ENCODE data around the gene CHRNA4. TPM values are rescaled to one million over a fixed set of nuclear protein-coding genes. Genes with fewer than 3 reads are reported as not detected.

Gene CHRNA4
- total and polyA plus RNA-seq, 2 of the 13 experiments (the other 11 are each of a cell fraction or from before 2014, with no cell fraction given): not detected

DNA sequence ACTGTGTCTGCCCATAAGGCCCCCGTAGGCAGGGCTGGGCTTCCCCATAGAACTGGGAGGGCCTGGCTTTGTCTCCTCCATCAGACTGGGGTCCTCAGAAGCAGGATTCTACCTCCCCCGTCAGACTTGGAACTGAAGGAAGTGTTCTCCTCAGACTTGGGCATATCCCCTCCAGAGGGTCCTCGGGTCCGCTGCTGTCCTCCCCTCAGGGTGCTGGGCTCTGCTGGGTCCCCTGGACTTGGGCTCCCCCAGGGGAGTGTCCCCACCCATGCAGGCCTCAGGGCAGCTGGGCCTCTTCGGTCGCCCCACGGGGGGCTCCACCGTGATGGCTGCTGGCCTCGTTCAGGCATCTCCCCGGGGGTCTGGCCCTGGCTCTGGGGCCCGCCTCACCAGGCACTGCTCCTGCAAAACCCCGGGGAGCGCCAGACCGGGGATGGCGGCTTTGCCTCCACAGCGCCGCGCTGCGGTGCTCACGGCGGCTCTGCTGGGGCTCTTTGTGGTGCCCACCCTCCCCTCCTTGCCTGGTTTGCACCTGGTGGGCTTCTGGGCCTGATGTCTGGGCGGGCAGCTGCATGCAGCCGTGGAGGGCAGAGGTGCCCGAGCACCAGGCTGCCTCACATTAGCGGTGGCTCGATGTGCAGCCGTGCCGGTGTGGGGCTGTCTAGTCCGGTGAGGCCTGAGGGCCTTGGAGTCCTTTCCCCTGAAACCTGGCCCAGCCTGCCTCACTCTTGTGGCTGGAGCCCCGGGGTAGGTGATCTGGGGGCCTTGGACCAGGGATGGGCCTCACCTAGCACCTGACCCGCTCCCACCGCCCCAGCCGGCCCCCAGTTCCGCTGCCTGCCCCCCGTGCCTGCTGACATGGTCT is 54.2 kb downstream of the CHRNA4 start:
- H3K27me3 ChIP-seq (ENCODE audit: control insufficient read depth in 1 of 2, insufficient read depth in 2 of 2, low read length in 2 of 2): peaks cover 21 to 60% of the 10 kb centered on the region in 2 experiments
- H3K9ac ChIP-seq (ENCODE audit: insufficient read depth, low read depth, low read length): no peak overlapping the region
- no peak; the same call in 2 of the 3 replicates for ATAC-seq
- intact Hi-C loops (cut with micrococcal nuclease; ENCODE audit: unreplicated experiment): no loop called here
- no peaks in the 10 kb centered on the region for H3K36me3 ChIP-seq (replicated peaks in 1 of 2; ENCODE audit: control insufficient read depth in 1 of 2, insufficient read depth in 2 of 2, low read length in 2 of 2)
- FAIRE-seq: no peak
- no peak overlapping the region for H3K4me2 ChIP-seq (ENCODE audit: low read depth, low read length)
- TF ChIP-seq, protein P1, sequence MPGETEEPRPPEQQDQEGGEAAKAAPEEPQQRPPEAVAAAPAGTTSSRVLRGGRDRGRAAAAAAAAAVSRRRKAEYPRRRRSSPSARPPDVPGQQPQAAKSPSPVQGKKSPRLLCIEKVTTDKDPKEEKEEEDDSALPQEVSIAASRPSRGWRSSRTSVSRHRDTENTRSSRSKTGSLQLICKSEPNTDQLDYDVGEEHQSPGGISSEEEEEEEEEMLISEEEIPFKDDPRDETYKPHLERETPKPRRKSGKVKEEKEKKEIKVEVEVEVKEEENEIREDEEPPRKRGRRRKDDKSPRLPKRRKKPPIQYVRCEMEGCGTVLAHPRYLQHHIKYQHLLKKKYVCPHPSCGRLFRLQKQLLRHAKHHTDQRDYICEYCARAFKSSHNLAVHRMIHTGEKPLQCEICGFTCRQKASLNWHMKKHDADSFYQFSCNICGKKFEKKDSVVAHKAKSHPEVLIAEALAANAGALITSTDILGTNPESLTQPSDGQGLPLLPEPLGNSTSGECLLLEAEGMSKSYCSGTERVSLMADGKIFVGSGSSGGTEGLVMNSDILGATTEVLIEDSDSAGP (CRISPR knock-in tag; IDR thresholded peaks at IDR 0.05; ENCODE audit: borderline replicate concordance): 0 out of 2 replicates have a peak, but pooled peaks have one; percentile 35
- no peak for TF ChIP-seq HOXD1 (CRISPR knock-in tag; IDR thresholded peaks at IDR 0.05)
- TF ChIP-seq ZSCAN22 (CRISPR knock-in tag; IDR thresholded peaks at IDR 0.05): peak; percentile 94
- no peak overlapping the region for H3K27ac ChIP-seq (ENCODE audit: extremely low read length, insufficient read depth, low read length)
- whole genome bisulfite sequencing (ENCODE audit: low lambda C conversion rate): 23% methylated on average over 12 of the region's 35 CpGs
- no peaks in the 10 kb centered on the region for H3K4me1 ChIP-seq (ENCODE audit: insufficient read depth, low read length)
- no peak overlapping the region for H2AFZ ChIP-seq (ENCODE audit: low read length)
- POLR2A ChIA-PET: no interaction called here
- CTCF ChIA-PET (ENCODE audit: low intra/inter-chr PET ratio, low total read pairs): interaction anchor here (2.0 kb wide), 1 partner anchor 75 kb away, joined by 6 read pairs; no protein-coding TSS in a partner anchor
- peaks cover 14% of the 10 kb centered on the region; the same call in 1 of the 2 replicates for H4K20me1 ChIP-seq (ENCODE audit: insufficient read depth, low read length)
- no peaks in the 10 kb centered on the region for H3K79me2 ChIP-seq (ENCODE audit: insufficient read depth, low read length)
- in situ Hi-C loops (cut with HindIII; ENCODE audit: extremely low pct_ligation_motif_present, low pct_unique_long_range_greater_than_20kb): loop anchor here (5.0 kb wide), 1 partner anchor 75 kb away; no protein-coding TSS in a partner anchor
- no peak for DNase-seq (ENCODE audit: low spot score)
- H3K9me3 ChIP-seq (ENCODE audit: low read length): no peaks in the 10 kb centered on the region
- no peak overlapping the region for H3K4me3 ChIP-seq (replicated peaks in 1 of 3; ENCODE audit: insufficient read depth in 1 of 3, low read depth in 2 of 3, low read length in 3 of 3)
- BruUV-seq (replicated peaks): no TSS peak
